Endothelial cell of umbilical vein (primary cell): ENCODE results near the gene LORICRIN. TPM values are rescaled to one million over a fixed set of nuclear protein-coding genes. Genes with fewer than 3 reads are reported as not detected.

Experiments
- BruUV-seq: library from RNA; stranded (reverse); fragments of 400-500 nt; replicated peaks from 2 replicates; lab custom pipeline; 2021; lab: Mats Ljungman, UMichigan
- CTCF ChIA-PET: fragments of 300-600, 350-600 bp; sonication (Branson Sonifier 250); formaldehyde crosslinking; loops from one replicate; lab custom pipeline; 2021; ENCODE audit warnings: antibody characterized with exemption, inconsistent platforms; lab: Charles Lee
- POLR2A ChIA-PET: fragments of 300-600, 350-600 bp; sonication (Branson Sonifier 250); formaldehyde crosslinking; loops from one replicate; lab custom pipeline; 2021; ENCODE audit warnings: antibody characterized with exemption, inconsistent platforms; lab: Charles Lee
- DNase-seq: peaks from one replicate; pipeline ENCODE4 v3.0.0-alpha.2; 2011; ENCODE audit warnings: low read depth, low spot score
- FAIRE-seq: peaks from 2 replicates; lab custom pipeline; 2011; peaks lifted over from hg19 to GRCh38; lab: Jason Lieb, UNC
- H2AFZ ChIP-seq: 2 replicates; pipeline ENCODE4 v1.6.0; 2012; ENCODE audit warnings: low read depth, low read length, control low read depth, inconsistent platforms
- H3K27ac ChIP-seq: 2 replicates; pipeline ENCODE4 v1.5.1; 2011; ENCODE audit warnings: low read depth, mild to moderate bottlenecking, control low read depth, low read length, moderate library complexity; ENCODE audit not compliant: insufficient read depth
- H3K27me3 ChIP-seq, 2 experiments: 2 replicates each; pipeline versions ENCODE4 v1.6.0 to v1.6.1; 2011; ENCODE audit warnings: low read length in 2 of 2, mixed read lengths in 1 of 2; ENCODE audit not compliant: control insufficient read depth in 2 of 2, insufficient read depth in 2 of 2
- H3K36me3 ChIP-seq, 2 experiments: 2 replicates in 1 of 2; 3 replicates in 1 of 2; pipeline ENCODE4 v1.5.1; 2011; ENCODE audit warnings: low read length in 2 of 2, mild to moderate bottlenecking in 1 of 2, moderate library complexity in 1 of 2; ENCODE audit not compliant: control insufficient read depth in 2 of 2, insufficient read depth in 2 of 2; ENCODE audit errors: extremely low read depth in 1 of 2
- H3K4me1 ChIP-seq: 3 replicates; pipeline ENCODE4 v1.5.1; 2011; ENCODE audit warnings: mild to moderate bottlenecking, low read length; ENCODE audit not compliant: control insufficient read depth, insufficient read depth; ENCODE audit errors: extremely low read depth
- H3K4me2 ChIP-seq: 2 replicates; pipeline ENCODE4 v1.6.1; 2011; ENCODE audit warnings: low read length, control low read depth, mixed read lengths; ENCODE audit not compliant: insufficient read depth
- H3K4me3 ChIP-seq, 3 experiments: fragments of 200-600 bp in 1 of 3; sonication (generic), shearing (Covaris generic) in 1 of 3; replicated peaks in 1 of 3; 2 replicates each; pipeline ENCODE4 v1.5.1; 2011 to 2016; ENCODE audit warnings: control low read depth in 3 of 3, low read length in 3 of 3, mild to moderate bottlenecking in 2 of 3, inconsistent platforms in 1 of 3, low read depth in 1 of 3, moderate library complexity in 1 of 3; ENCODE audit not compliant: insufficient read depth in 1 of 3
- H3K79me2 ChIP-seq: 2 replicates; pipeline ENCODE4 v1.6.0; 2012; ENCODE audit warnings: low read length, inconsistent platforms; ENCODE audit not compliant: control insufficient read depth, insufficient read depth
- H3K9ac ChIP-seq: replicated peaks from 2 replicates; pipeline ENCODE3; 2011; ENCODE audit warnings: low read length, control low read depth; ENCODE audit not compliant: insufficient read depth; ENCODE audit errors: extremely low read depth
- H3K9me1 ChIP-seq: replicated peaks from 3 replicates; pipeline ENCODE4 v1.6.0; 2011; ENCODE audit warnings: mild to moderate bottlenecking, low read length; ENCODE audit not compliant: control insufficient read depth, insufficient read depth; ENCODE audit errors: extremely low read depth
- H3K9me3 ChIP-seq: replicated peaks from 2 replicates; pipeline ENCODE4 v1.5.1; 2012; ENCODE audit warnings: low read length, inconsistent platforms; ENCODE audit not compliant: control insufficient read depth, insufficient read depth
- H4K20me1 ChIP-seq: replicated peaks from 2 replicates; pipeline ENCODE3; 2011; ENCODE audit warnings: mild to moderate bottlenecking, low read length; ENCODE audit not compliant: control insufficient read depth, insufficient read depth; ENCODE audit errors: extremely low read depth
- EZH2 ChIP-seq: IDR thresholded peaks from 2 replicates; pipeline ENCODE4 v1.6.1; 2012; ENCODE audit warnings: borderline replicate concordance, low read depth, mild to moderate bottlenecking, moderate library complexity, low read length, inconsistent platforms; ENCODE audit not compliant: severe bottlenecking
- FOS ChIP-seq: IDR thresholded peaks from 2 replicates; pipeline ENCODE4 v1.6.1; 2011; ENCODE audit warnings: mild to moderate bottlenecking, low read length, moderate library complexity, borderline replicate concordance; ENCODE audit not compliant: insufficient read depth
- GATA2 ChIP-seq: IDR thresholded peaks from 2 replicates; pipeline ENCODE4 v1.7.0; 2011; ENCODE audit warnings: low read depth, mild to moderate bottlenecking, moderate library complexity, mixed read lengths, low read length; ENCODE audit not compliant: insufficient read length, insufficient read depth
- JUN ChIP-seq: IDR thresholded peaks from 2 replicates; pipeline ENCODE4 v1.6.1; 2011; ENCODE audit warnings: borderline replicate concordance, low read depth; ENCODE audit not compliant: insufficient read length, insufficient read depth
- MYC ChIP-seq: IDR thresholded peaks from one replicate; pipeline ENCODE4 v1.6.1; 2011; ENCODE audit warnings: mild to moderate bottlenecking, low read depth, low read length
- POLR2A ChIP-seq: IDR thresholded peaks from 2 replicates; pipeline ENCODE4 v1.6.1; 2012; ENCODE audit warnings: low read depth, mild to moderate bottlenecking, control low read depth, low read length
- POLR2AphosphoS5 ChIP-seq: IDR thresholded peaks from 2 replicates; pipeline ENCODE4 v1.6.1; 2012; ENCODE audit warnings: low read depth, mild to moderate bottlenecking, control low read depth, low read length, moderate library complexity; ENCODE audit not compliant: insufficient read depth
- dilution Hi-C: fragments of 300-500 bp; cut with MboI; formaldehyde crosslinking; loops from one replicate; pipeline ENCODE4 v1.15.0; 2019; ENCODE audit warnings: low sequenced_read_pairs; ENCODE audit not compliant: extremely low pct_ligation_motif_present
- intact Hi-C: fragments of 100-400 bp; cut with micrococcal nuclease; formaldehyde crosslinking; loops from one replicate; pipeline ENCODE4 v1.10.0; 2022
- polyA plus RNA-seq, 4 experiments: library from polyadenylated mRNA; depleted of rRNA in 3 of 4; stranded (reverse) in 3 of 4; unstranded in 1 of 4; fragments of >200 nt; gene quantifications; 2 replicates each; pipeline versions ENCODE4 v1.2.1 to v1.2.3, GENCODE V29; 2011 to 2012; ENCODE audit warnings: missing spikeins in 1 of 4
- total RNA-seq: library from RNA; stranded (reverse); gene quantifications from 2 replicates; pipeline ENCODE4 v1.2.3, GENCODE V29; 2021
- TF ChIP-seq, protein P1 (sequence below): IDR thresholded peaks from 2 replicates; pipeline ENCODE4 v1.6.1; 2011; ENCODE audit not compliant: insufficient read depth, insufficient read length
- TF ChIP-seq, protein P2 (sequence below), 2 donors: IDR thresholded peaks; 1 replicate in 1 of 2; 2 replicates in 1 of 2; pipeline ENCODE4 v1.5.1; 2011; ENCODE audit warnings: low read length in 2 of 2, mild to moderate bottlenecking in 2 of 2, moderate library complexity in 2 of 2, control low read depth in 1 of 2, inconsistent platforms in 1 of 2, low read depth in 1 of 2; ENCODE audit not compliant: insufficient read depth in 1 of 2; ENCODE audit errors: extremely low read depth in 1 of 2

The LORICRIN gene
- total and polyA plus RNA-seq, 2 donors (not counting 3 experiments of a cell fraction or from before 2014, with no cell fraction given): not detected

DNA sequence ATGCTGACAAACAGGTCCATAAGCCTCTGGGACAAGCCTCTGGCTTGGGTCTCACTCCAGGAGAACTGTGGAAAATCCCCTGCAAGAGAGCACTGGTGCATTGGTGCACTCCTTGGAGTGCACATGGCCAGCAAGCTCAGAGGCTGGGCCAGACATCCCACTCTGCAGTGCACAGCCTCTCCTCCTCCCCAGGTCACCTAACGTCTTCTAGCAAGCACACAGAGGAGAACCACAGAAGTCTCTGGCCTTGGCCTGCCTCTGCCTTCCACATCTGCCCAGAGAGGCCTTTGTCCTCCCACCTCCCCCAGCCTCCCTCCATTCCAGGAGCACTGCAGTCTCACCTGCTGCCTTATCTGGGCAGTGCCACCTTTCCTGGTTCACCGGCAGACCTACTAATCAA, 49.1 kb downstream of the LORICRIN start:
- Histone ChIP-seq H3K9me1 (no peaks in the 10 kb centered on the region), H3K4me2 (no peak overlapping the region), H3K36me3 (no peaks in the 10 kb centered on the region), H3K79me2 (no peaks in the 10 kb centered on the region), H3K9ac (no peak overlapping the region), H3K4me3 (no peak overlapping the region), H3K27me3 (no peaks in the 10 kb centered on the region), H3K27ac (no peak overlapping the region), H4K20me1 (no peaks in the 10 kb centered on the region), H3K9me3 (no peaks in the 10 kb centered on the region), H2AFZ (no peak overlapping the region), H3K4me1 (no peaks in the 10 kb centered on the region)
- FAIRE-seq (no peak), DNase-seq (no peak)
- CTCF ChIA-PET: no interaction called here
- TF ChIP-seq EZH2: no peak
- TF ChIP-seq, protein P1, sequence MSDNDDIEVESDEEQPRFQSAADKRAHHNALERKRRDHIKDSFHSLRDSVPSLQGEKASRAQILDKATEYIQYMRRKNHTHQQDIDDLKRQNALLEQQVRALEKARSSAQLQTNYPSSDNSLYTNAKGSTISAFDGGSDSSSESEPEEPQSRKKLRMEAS: no peak
- TF ChIP-seq MYC: no peak
- TF ChIP-seq JUN: no peak
- no peak for TF ChIP-seq GATA2
- TF ChIP-seq POLR2AphosphoS5: no peak
- no peak for TF ChIP-seq FOS
- TF ChIP-seq POLR2A: no peak
- TF ChIP-seq, protein P2, sequence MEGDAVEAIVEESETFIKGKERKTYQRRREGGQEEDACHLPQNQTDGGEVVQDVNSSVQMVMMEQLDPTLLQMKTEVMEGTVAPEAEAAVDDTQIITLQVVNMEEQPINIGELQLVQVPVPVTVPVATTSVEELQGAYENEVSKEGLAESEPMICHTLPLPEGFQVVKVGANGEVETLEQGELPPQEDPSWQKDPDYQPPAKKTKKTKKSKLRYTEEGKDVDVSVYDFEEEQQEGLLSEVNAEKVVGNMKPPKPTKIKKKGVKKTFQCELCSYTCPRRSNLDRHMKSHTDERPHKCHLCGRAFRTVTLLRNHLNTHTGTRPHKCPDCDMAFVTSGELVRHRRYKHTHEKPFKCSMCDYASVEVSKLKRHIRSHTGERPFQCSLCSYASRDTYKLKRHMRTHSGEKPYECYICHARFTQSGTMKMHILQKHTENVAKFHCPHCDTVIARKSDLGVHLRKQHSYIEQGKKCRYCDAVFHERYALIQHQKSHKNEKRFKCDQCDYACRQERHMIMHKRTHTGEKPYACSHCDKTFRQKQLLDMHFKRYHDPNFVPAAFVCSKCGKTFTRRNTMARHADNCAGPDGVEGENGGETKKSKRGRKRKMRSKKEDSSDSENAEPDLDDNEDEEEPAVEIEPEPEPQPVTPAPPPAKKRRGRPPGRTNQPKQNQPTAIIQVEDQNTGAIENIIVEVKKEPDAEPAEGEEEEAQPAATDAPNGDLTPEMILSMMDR (IDR thresholded peaks at IDR 0.05; ENCODE audit: extremely low read depth in 1 of 2, insufficient read depth in 1 of 2, low read depth in 1 of 2, low read length in 2 of 2): no peak
- no TSS peak for BruUV-seq
- intact Hi-C loops (no loop called here), dilution Hi-C loops (no loop called here)
- POLR2A ChIA-PET: no interaction called here
